WERI-Rb-1 (cell line): ENCODE measurements around the gene MTF1.
"Not testable (repeated sequence)": the region's sequence is repeated elsewhere in the genome, so short reads cannot be mapped to it uniquely, and the experiment has no call there.

Experiments
- DNase-seq: peaks from one replicate; pipeline ENCODE4 v3.0.0-alpha.2; 2020
- H3K27ac ChIP-seq: fragments of 250-450 bp; sonication (Bioruptor Pico); 2 replicates; pipeline ENCODE4 v1.5.1; 2020; ENCODE audit warnings: mild to moderate bottlenecking, moderate library complexity
- H3K27me3 ChIP-seq: fragments of 250-450 bp; sonication (Bioruptor Pico); 2 replicates; pipeline ENCODE4 v1.5.1; 2021; ENCODE audit warnings: mild to moderate bottlenecking, low read depth, moderate library complexity; ENCODE audit not compliant: insufficient read depth, severe bottlenecking
- H3K36me3 ChIP-seq: fragments of 250-450 bp; sonication (Bioruptor Pico); 2 replicates; pipeline ENCODE4 v1.5.1; 2020; ENCODE audit warnings: mild to moderate bottlenecking, moderate library complexity
- H3K4me3 ChIP-seq: 2 replicates; pipeline ENCODE4 v1.5.1; 2011; ENCODE audit warnings: low read depth, mild to moderate bottlenecking, control low read depth, low read length
- H3K9me3 ChIP-seq: fragments of 250-450 bp; sonication (Bioruptor Pico); 2 replicates; pipeline ENCODE4 v1.5.1; 2021; ENCODE audit warnings: mild to moderate bottlenecking, moderate library complexity; ENCODE audit not compliant: severe bottlenecking
- TF ChIP-seq, protein P1 (sequence below): IDR thresholded peaks from 2 replicates; pipeline ENCODE4 v1.5.1; 2011; ENCODE audit warnings: low read depth, mild to moderate bottlenecking, control low read depth, inconsistent platforms, low read length

The MTF1 gene

GRCh38 chr1:37901191-37901892 lies 42.0 kb upstream of the MTF1 start:
- Histone ChIP-seq H3K4me3 (no peak overlapping the region), H3K9me3 (no peaks in the 10 kb centered on the region), H3K27ac (no peak overlapping the region), H3K36me3 (no peaks in the 10 kb centered on the region; the same call in 1 of the 2 replicates), H3K27me3 (no peaks in the 10 kb centered on the region)
- no peak for DNase-seq
- TF ChIP-seq, protein P1, sequence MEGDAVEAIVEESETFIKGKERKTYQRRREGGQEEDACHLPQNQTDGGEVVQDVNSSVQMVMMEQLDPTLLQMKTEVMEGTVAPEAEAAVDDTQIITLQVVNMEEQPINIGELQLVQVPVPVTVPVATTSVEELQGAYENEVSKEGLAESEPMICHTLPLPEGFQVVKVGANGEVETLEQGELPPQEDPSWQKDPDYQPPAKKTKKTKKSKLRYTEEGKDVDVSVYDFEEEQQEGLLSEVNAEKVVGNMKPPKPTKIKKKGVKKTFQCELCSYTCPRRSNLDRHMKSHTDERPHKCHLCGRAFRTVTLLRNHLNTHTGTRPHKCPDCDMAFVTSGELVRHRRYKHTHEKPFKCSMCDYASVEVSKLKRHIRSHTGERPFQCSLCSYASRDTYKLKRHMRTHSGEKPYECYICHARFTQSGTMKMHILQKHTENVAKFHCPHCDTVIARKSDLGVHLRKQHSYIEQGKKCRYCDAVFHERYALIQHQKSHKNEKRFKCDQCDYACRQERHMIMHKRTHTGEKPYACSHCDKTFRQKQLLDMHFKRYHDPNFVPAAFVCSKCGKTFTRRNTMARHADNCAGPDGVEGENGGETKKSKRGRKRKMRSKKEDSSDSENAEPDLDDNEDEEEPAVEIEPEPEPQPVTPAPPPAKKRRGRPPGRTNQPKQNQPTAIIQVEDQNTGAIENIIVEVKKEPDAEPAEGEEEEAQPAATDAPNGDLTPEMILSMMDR, result no peak

- DNase-seq, H3K4me3 ChIP-seq, H3K36me3 ChIP-seq, H3K27me3 ChIP-seq, H3K9me3 ChIP-seq, H3K27ac ChIP-seq: not testable (repeated sequence)
These were observed 38.2 kb upstream of the MTF1 start for GRCh38 chr1:37897563-37897962.

GRCh38 chr1:37893673-37894072 lies 34.3 kb upstream of the MTF1 start:
- no peak for DNase-seq
- no peaks in the 10 kb centered on the region for H3K9me3 ChIP-seq
- no peak overlapping the region for H3K4me3 ChIP-seq
- H3K27ac ChIP-seq, result no peak overlapping the region
- TF ChIP-seq, protein P1, result no peak
- peaks cover 14% of the 10 kb centered on the region for H3K36me3 ChIP-seq
- no peaks in the 10 kb centered on the region for H3K27me3 ChIP-seq

- DNase-seq, result no peak
- TF ChIP-seq, protein P1, result no peak
- Histone ChIP-seq H3K27me3 (no peaks in the 10 kb centered on the region), H3K36me3 (peaks cover 19% of the 10 kb centered on the region), H3K9me3 (no peaks in the 10 kb centered on the region), H3K27ac (no peak overlapping the region), H3K4me3 (no peak overlapping the region)
These were observed 33.0 kb upstream of the MTF1 start for GRCh38 chr1:37892151-37893047.

DNA sequence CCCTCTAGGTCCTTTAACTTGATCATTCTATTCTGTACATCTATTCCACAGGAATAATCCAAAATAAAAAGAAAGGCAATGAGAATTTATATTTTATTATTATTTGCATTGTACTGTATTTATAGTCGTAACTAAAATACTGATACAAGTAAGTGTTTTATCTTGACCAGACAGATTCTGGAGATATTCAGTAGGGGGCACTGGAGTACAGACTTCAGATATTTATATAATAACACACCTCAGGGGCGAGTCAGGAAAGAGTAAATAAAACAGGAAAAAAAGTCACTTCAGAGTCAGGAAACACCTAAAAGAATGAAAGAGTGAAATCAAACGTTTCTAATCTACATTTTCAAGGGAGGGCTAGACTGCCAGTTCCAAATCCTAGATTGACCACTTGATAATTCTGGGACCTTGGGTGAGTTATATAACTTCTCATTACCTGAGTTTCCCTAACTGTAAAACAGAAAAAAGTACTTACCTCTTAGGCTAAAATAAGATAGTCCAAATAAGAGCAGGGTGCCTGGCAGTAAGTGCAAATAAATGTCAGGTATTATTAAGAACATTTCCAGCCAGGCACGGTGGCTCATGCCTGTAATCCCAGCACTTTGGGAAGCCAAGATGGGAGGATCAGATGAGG lies 31.1 kb upstream of the MTF1 start:
- TF ChIP-seq, protein P1, result no peak
- H3K4me3 ChIP-seq, result no peak overlapping the region
- H3K9me3 ChIP-seq, result no peaks in the 10 kb centered on the region
- peaks cover 36% of the 10 kb centered on the region for H3K36me3 ChIP-seq
- H3K27me3 ChIP-seq, result no peaks in the 10 kb centered on the region
- DNase-seq, result no peak
- H3K27ac ChIP-seq, result no peak overlapping the region
